ENCODE data around the gene FGF6. TPM values are rescaled to one million over a fixed set of nuclear protein-coding genes. Genes with fewer than 3 reads are reported as not detected.

The FGF6 gene
- total RNA-seq, 2 experiments from 2014 or later = not detected

DNA sequence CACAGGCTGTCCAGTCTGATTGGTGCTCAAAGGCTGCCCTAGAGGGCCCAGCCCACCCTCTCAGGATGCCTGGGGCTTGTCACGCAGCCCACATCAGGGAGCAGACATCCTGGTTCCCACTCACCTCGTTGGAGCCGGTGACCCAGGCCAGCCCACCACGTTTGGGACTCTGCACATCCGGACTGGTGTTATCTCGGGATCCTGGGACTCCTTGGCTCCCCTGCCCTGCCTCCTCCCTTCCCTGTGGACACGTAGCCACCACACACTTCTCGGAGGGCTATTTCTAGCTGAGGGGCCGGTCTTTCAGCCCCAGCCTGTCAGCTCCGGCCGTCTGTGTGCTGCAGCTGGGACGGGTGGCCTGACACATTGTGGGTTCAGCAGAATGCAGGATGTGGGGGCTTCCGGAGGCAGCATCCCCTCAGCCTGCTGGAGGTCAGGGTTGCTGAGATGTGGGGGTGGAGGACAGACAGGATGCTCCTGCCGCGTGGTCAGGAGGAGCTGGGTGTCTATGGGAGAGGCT, 53.3 kb downstream of the FGF6 start:
- H3K4me3 Mint-ChIP-seq = peak overlapping the region; percentile 67
- POLR2A ChIA-PET = no interaction called here
- ATAC-seq (ENCODE audit: low read depth) = peak; percentile 93

DNA sequence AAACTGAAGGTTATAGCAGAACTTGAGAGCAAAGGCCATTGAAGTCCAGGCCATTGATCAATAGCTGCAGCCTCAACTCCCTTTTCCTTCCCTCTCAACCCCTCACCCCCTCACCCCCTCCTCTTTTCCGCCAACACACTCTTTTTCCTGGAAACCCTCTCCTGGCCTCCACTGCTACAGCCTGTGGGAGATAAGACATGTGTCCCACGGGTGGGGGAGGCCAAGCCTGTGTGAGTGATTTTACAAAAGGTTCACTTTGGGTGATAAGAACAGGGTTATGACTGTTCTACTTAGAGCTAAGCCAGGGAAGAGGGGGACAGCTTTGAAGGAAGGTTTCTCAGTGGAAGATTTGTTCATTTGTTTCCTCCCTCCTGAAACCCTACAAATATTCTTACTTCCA, 57.0 kb downstream of the FGF6 start:
- Mint-ChIP-seq H3K36me3 (no peaks in the 10 kb centered on the region), H3K4me3 (no peak overlapping the region), H3K9me3 (no peaks in the 10 kb centered on the region), H3K27ac (no peak overlapping the region), H3K4me1 (peaks cover 14% of the 10 kb centered on the region), H3K27me3 (peaks cover 8% of the 10 kb centered on the region)
- no peak for ATAC-seq (ENCODE audit: low read depth)
- no peak for DNase-seq
- POLR2A ChIA-PET = no interaction called here

More for the DNA sequence above, 53.3 kb downstream of the FGF6 start:
- DNase-seq = peak; percentile 61
- peaks cover 18% of the 10 kb centered on the region for H3K4me1 Mint-ChIP-seq
- no peaks in the 10 kb centered on the region for H3K9me3 Mint-ChIP-seq
- peak overlapping the region; percentile 80 for H3K27ac Mint-ChIP-seq
- no peaks in the 10 kb centered on the region for H3K36me3 Mint-ChIP-seq
- H3K27me3 Mint-ChIP-seq = peaks cover 30% of the 10 kb centered on the region

DNA sequence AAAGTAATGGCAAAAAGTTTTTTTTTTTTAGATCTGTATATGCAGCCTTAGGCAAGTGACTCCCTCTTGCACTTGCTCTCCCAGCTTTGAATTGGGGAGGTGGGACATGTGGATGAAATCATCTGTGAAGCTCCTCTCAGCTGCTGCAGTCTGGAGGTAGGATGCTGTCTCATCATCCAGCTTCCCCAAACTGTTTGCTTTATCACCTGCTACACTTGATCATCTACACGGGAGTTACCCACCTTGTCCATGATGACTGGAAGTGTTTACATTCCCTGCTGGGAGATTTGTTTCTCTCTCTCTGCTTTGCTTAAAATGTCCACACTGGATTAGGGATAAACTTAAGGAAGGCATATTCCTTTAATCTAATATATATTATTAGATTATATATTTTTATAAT, 57.6 kb downstream of the FGF6 start:
- POLR2A ChIA-PET = no interaction called here
- no peak overlapping the region for H3K27ac Mint-ChIP-seq
- peaks cover 8% of the 10 kb centered on the region for H3K27me3 Mint-ChIP-seq

DNA sequence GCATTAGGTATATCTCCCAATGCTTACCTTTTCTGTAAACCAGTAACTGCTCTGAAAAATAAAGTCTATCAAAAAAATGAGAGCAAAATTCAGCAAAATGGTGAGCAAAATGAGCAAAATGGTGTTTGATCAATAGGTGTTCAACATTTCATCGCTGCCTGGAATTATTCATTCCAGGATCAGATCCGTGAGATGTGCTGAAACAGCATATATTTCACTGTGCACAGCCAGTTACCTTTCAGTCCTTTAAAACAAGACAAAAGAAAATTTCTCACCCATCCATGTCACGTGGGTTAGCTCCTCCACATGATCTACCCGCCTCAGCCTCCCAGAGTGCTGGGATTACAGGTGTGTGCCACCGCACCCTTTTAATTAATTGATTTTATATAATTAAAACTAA, 58.0 kb downstream of the FGF6 start:
- no peaks in the 10 kb centered on the region for H3K36me3 Mint-ChIP-seq
- H3K4me1 Mint-ChIP-seq = peaks cover 8% of the 10 kb centered on the region
- H3K27ac Mint-ChIP-seq = no peak overlapping the region
- DNase-seq (no peak), ATAC-seq (ENCODE audit: low read depth) (no peak)
- H3K9me3 Mint-ChIP-seq = no peaks in the 10 kb centered on the region
- POLR2A ChIA-PET = no interaction called here
- H3K27me3 Mint-ChIP-seq = peaks cover 10% of the 10 kb centered on the region
- H3K4me3 Mint-ChIP-seq = no peak overlapping the region

More for the DNA sequence above, 57.6 kb downstream of the FGF6 start:
- no peak overlapping the region for H3K4me3 Mint-ChIP-seq
- H3K4me1 Mint-ChIP-seq = peaks cover 12% of the 10 kb centered on the region
- no peaks in the 10 kb centered on the region for H3K36me3 Mint-ChIP-seq
- no peaks in the 10 kb centered on the region for H3K9me3 Mint-ChIP-seq
- no peak for ATAC-seq (ENCODE audit: low read depth)
- no peak for DNase-seq

DNA sequence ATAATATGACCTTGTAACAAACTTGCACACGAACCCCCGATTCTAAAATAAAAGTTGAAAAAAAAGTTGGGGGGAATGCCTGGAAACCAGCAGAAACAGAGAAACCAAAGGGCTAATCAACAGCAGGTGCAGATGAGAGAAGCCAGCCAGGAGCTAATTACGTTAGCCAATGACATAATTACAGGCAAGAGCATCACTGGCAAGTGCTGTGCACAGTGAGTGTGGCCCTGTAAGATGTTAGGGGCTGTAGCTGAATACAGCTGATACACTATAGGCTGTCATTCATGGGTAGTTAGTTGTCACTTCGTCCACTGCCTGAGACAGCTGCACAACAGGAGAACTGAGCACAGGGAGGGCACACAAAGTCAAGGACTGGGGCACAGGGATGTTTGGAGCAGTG, 58.8 kb downstream of the FGF6 start:
- no peak overlapping the region for H3K4me3 Mint-ChIP-seq

More for the DNA sequence above, 58.8 kb downstream of the FGF6 start:
- ATAC-seq (ENCODE audit: low read depth) (no peak), DNase-seq (no peak)
- Mint-ChIP-seq H3K27me3 (peaks cover 16% of the 10 kb centered on the region), H3K4me1 (peaks cover 2% of the 10 kb centered on the region), H3K27ac (no peak overlapping the region), H3K36me3 (no peaks in the 10 kb centered on the region), H3K9me3 (no peaks in the 10 kb centered on the region)
- POLR2A ChIA-PET = no interaction called here

Other genes with a start within 250 kb of the FGF6 start
- gene CCND2, start 172.1 kb downstream of the FGF6 start, total RNA-seq = 100 to 1,000 TPM; 417 to 438 TPM
- 10 to 100 TPM in 1 of 2 experiments, 1 to 10 TPM in 1; 9.7 to 11.4 TPM for gene TIGAR, start 124.6 kb downstream of the FGF6 start, total RNA-seq
- gene FGF23, start 66.1 kb downstream of the FGF6 start, total RNA-seq = not detected
- 10 to 100 TPM; 44.6 to 50.2 TPM for gene RAD51AP1, start 93.1 kb upstream of the FGF6 start, total RNA-seq
- 10 to 100 TPM; 25.6 to 30.9 TPM for gene DYRK4, start 116.4 kb upstream of the FGF6 start, total RNA-seq
- 1 to 10 TPM; 3.8 to 4.1 TPM for gene AKAP3, start 203.2 kb upstream of the FGF6 start, total RNA-seq
- gene NDUFA9, start 203.3 kb upstream of the FGF6 start, total RNA-seq = 100 to 1,000 TPM; 100 to 108 TPM

Measured in activated naive CD8-positive, alpha-beta T cell treated with anti-CD3 and anti-CD28 coated beads, Interleukin-2, amount 10 ng/mL, durations not matched to agents 7 days and 5 days (primary cell).